Activated CD4-positive, alpha-beta memory T cell treated with anti-CD3 and anti-CD28 coated beads, Interleukin-2, amount 10 ng/mL, durations not matched to agents 7 days and 5 days (primary cell): ENCODE measurements around the gene FERMT2. TPM values are rescaled to one million over a fixed set of nuclear protein-coding genes. Genes with fewer than 3 reads are reported as not detected.

ENCODE experiments used
- CTCF ChIA-PET: fragments of 350-600 bp; sonication (Branson Sonifier 250); formaldehyde crosslinking; loops from one replicate; lab custom pipeline; 2021; ENCODE audit warnings: antibody characterized with exemption, inconsistent platforms; lab: Charles Lee
- POLR2A ChIA-PET: fragments of 350-600 bp; sonication (Branson Sonifier 250); formaldehyde crosslinking; loops from one replicate; lab custom pipeline; 2021; ENCODE audit warnings: antibody characterized with exemption; lab: Charles Lee
- DNase-seq: peaks from one replicate; pipeline ENCODE4 v3.0.0-alpha.2; 2020
- H3K27ac Mint-ChIP-seq: one replicate; pipeline ENCODE4 v1.8.0; 2021; ENCODE audit warnings: mild to moderate bottlenecking, mixed read lengths
- H3K27me3 Mint-ChIP-seq: one replicate; pipeline ENCODE4 v1.8.0; 2021; ENCODE audit warnings: mixed read lengths
- H3K36me3 Mint-ChIP-seq: one replicate; pipeline ENCODE4 v1.8.0; 2021; ENCODE audit warnings: low read depth, mixed read lengths
- H3K4me1 Mint-ChIP-seq: one replicate; pipeline ENCODE4 v1.8.0; 2021; ENCODE audit warnings: mixed read lengths
- H3K4me3 Mint-ChIP-seq: one replicate; pipeline ENCODE4 v1.8.0; 2021; ENCODE audit warnings: mild to moderate bottlenecking, mixed read lengths
- H3K9me3 Mint-ChIP-seq: one replicate; pipeline ENCODE4 v1.8.0; 2021; ENCODE audit warnings: mixed read lengths
- total RNA-seq, 2 experiments: library from RNA; stranded (reverse); gene quantifications; one replicate each; pipeline ENCODE4 v1.2.3, GENCODE V29; 2021

FERMT2 gene
- total RNA-seq: 1 to 10 TPM; 1.8 to 2.8 TPM

- H3K4me1 Mint-ChIP-seq: peaks cover 20% of the 10 kb centered on the region
- no peak within 1 kb of the TSS for H3K27ac Mint-ChIP-seq
- H3K27me3 Mint-ChIP-seq: peaks cover 62% of the 10 kb centered on the region
- CTCF ChIA-PET: interaction anchor here (2.5 kb wide), 1 partner anchor 10 kb away, joined by 7 read pairs; no protein-coding TSS in a partner anchor
- peak within 1 kb of the TSS; percentile 77 for H3K4me3 Mint-ChIP-seq
- peak; percentile 24 for DNase-seq
- H3K9me3 Mint-ChIP-seq: no peaks in the 10 kb centered on the region
- POLR2A ChIA-PET: interaction anchor here (1.5 kb wide), 1 partner anchor 9 kb away, joined by 4 read pairs; no protein-coding TSS in a partner anchor
- H3K36me3 Mint-ChIP-seq: no peaks in the 10 kb centered on the region
Observed at GRCh38 chr14:52950898-52951680, at the start of gene FERMT2. Gene FERMT2 (minus strand): TSS chr14:52951050. CDS start chr14:52950568, 482 bp downstream.

- Mint-ChIP-seq H3K9me3 (no peaks in the 10 kb centered on the region), H3K27me3 (peaks cover 4% of the 10 kb centered on the region)
Observed at GRCh38 chr14:52998376-52999015, 47.6 kb upstream of the FERMT2 start.

GRCh38 chr14:52996493-52996892 is 45.6 kb upstream of the FERMT2 start:
- H3K4me3 Mint-ChIP-seq: no peak overlapping the region
- ChIA-PET POLR2A (no interaction called here), CTCF (no interaction called here)
- no peaks in the 10 kb centered on the region for H3K36me3 Mint-ChIP-seq
- no peak overlapping the region for H3K27ac Mint-ChIP-seq
- no peaks in the 10 kb centered on the region for H3K4me1 Mint-ChIP-seq
- peaks cover 8% of the 10 kb centered on the region for H3K27me3 Mint-ChIP-seq
- no peaks in the 10 kb centered on the region for H3K9me3 Mint-ChIP-seq
- DNase-seq: no peak

More at GRCh38 chr14:52998376-52999015, 47.6 kb upstream of the FERMT2 start:
- CTCF ChIA-PET: no interaction called here
- no peak for DNase-seq
- Mint-ChIP-seq H3K4me3 (no peak overlapping the region), H3K4me1 (no peaks in the 10 kb centered on the region), H3K27ac (no peak overlapping the region), H3K36me3 (no peaks in the 10 kb centered on the region)
- POLR2A ChIA-PET: no interaction called here

- Mint-ChIP-seq H3K27me3 (peaks cover 11% of the 10 kb centered on the region), H3K9me3 (no peaks in the 10 kb centered on the region), H3K27ac (no peak overlapping the region), H3K36me3 (no peaks in the 10 kb centered on the region), H3K4me3 (no peak overlapping the region), H3K4me1 (no peaks in the 10 kb centered on the region)
- POLR2A ChIA-PET: no interaction called here
- CTCF ChIA-PET: no interaction called here
- DNase-seq: no peak
Observed at GRCh38 chr14:52995998-52996397, 45.1 kb upstream of the FERMT2 start.

GRCh38 chr14:52992236-52992870 is 41.5 kb upstream of the FERMT2 start:
- DNase-seq: no peak
- H3K4me3 Mint-ChIP-seq: no peak overlapping the region
- no peak overlapping the region for H3K27ac Mint-ChIP-seq
- POLR2A ChIA-PET: no interaction called here
- no peaks in the 10 kb centered on the region for H3K36me3 Mint-ChIP-seq
- no peaks in the 10 kb centered on the region for H3K4me1 Mint-ChIP-seq
- H3K27me3 Mint-ChIP-seq: peaks cover 11% of the 10 kb centered on the region
- no peaks in the 10 kb centered on the region for H3K9me3 Mint-ChIP-seq
- CTCF ChIA-PET: no interaction called here

- no peaks in the 10 kb centered on the region for H3K9me3 Mint-ChIP-seq
- no peak overlapping the region for H3K27ac Mint-ChIP-seq
- POLR2A ChIA-PET: no interaction called here
- H3K4me1 Mint-ChIP-seq: no peaks in the 10 kb centered on the region
- H3K27me3 Mint-ChIP-seq: peaks cover 11% of the 10 kb centered on the region
- CTCF ChIA-PET: no interaction called here
- no peaks in the 10 kb centered on the region for H3K36me3 Mint-ChIP-seq
- no peak for DNase-seq
- no peak overlapping the region for H3K4me3 Mint-ChIP-seq
Observed at GRCh38 chr14:52988139-52988538, 37.3 kb upstream of the FERMT2 start.

GRCh38 chr14:52987514-52987913 is 36.7 kb upstream of the FERMT2 start:
- no peak overlapping the region for H3K27ac Mint-ChIP-seq
- CTCF ChIA-PET: no interaction called here
- peaks cover 8% of the 10 kb centered on the region for H3K27me3 Mint-ChIP-seq
- POLR2A ChIA-PET: no interaction called here
- H3K4me1 Mint-ChIP-seq: no peaks in the 10 kb centered on the region
- H3K9me3 Mint-ChIP-seq: no peaks in the 10 kb centered on the region
- H3K4me3 Mint-ChIP-seq: no peak overlapping the region
- DNase-seq: no peak
- no peaks in the 10 kb centered on the region for H3K36me3 Mint-ChIP-seq

- Mint-ChIP-seq H3K36me3 (no peaks in the 10 kb centered on the region), H3K27me3 (peaks cover 8% of the 10 kb centered on the region), H3K4me3 (no peak overlapping the region), H3K4me1 (no peaks in the 10 kb centered on the region), H3K27ac (no peak overlapping the region), H3K9me3 (no peaks in the 10 kb centered on the region)
- ChIA-PET POLR2A (no interaction called here), CTCF (no interaction called here)
- DNase-seq: no peak
Observed at GRCh38 chr14:52987042-52987441, 36.2 kb upstream of the FERMT2 start.

GRCh38 chr14:52977798-52978197 is 26.9 kb upstream of the FERMT2 start:
- Mint-ChIP-seq H3K27me3 (no peaks in the 10 kb centered on the region), H3K9me3 (no peaks in the 10 kb centered on the region), H3K27ac (no peak overlapping the region), H3K36me3 (no peaks in the 10 kb centered on the region), H3K4me3 (no peak overlapping the region), H3K4me1 (no peaks in the 10 kb centered on the region)
- DNase-seq: no peak
- POLR2A ChIA-PET: no interaction called here
- CTCF ChIA-PET: no interaction called here

GRCh38 chr14:52974406-52974805 is 23.6 kb upstream of the FERMT2 start:
- POLR2A ChIA-PET: no interaction called here
- H3K36me3 Mint-ChIP-seq: no peaks in the 10 kb centered on the region

GRCh38 chr14:52961060-52961639 is 10.3 kb upstream of the FERMT2 start:
- Mint-ChIP-seq H3K36me3 (no peaks in the 10 kb centered on the region), H3K9me3 (no peaks in the 10 kb centered on the region), H3K4me1 (peaks cover 14% of the 10 kb centered on the region), H3K27ac (peak overlapping the region; percentile 67), H3K27me3 (no peaks in the 10 kb centered on the region), H3K4me3 (no peak overlapping the region)
- ChIA-PET POLR2A (no interaction called here), CTCF (interaction anchor here (0.8 to 4.2 kb wide), 19 partner anchors 9 to 1387 kb away, joined by 3 to 37 read pairs (median 3); no protein-coding TSS in a partner anchor)
- DNase-seq: peak; percentile 60

More at GRCh38 chr14:52974406-52974805, 23.6 kb upstream of the FERMT2 start:
- peaks cover 9% of the 10 kb centered on the region for H3K27me3 Mint-ChIP-seq
- no peak overlapping the region for H3K4me3 Mint-ChIP-seq
- CTCF ChIA-PET: no interaction called here
- H3K9me3 Mint-ChIP-seq: no peaks in the 10 kb centered on the region
- DNase-seq: no peak
- no peak overlapping the region for H3K27ac Mint-ChIP-seq
- no peaks in the 10 kb centered on the region for H3K4me1 Mint-ChIP-seq

- peaks cover 14% of the 10 kb centered on the region for H3K4me1 Mint-ChIP-seq
- no peaks in the 10 kb centered on the region for H3K36me3 Mint-ChIP-seq
- H3K9me3 Mint-ChIP-seq: no peaks in the 10 kb centered on the region
- DNase-seq: peak; percentile 40
- H3K27me3 Mint-ChIP-seq: no peaks in the 10 kb centered on the region
- peak overlapping the region; percentile 67 for H3K27ac Mint-ChIP-seq
- CTCF ChIA-PET: interaction anchor here (0.8 to 4.2 kb wide), 18 partner anchors 8 to 1387 kb away, joined by 3 to 37 read pairs (median 3); no protein-coding TSS in a partner anchor
- POLR2A ChIA-PET: no interaction called here
- no peak overlapping the region for H3K4me3 Mint-ChIP-seq
Observed at GRCh38 chr14:52960627-52961026, 9.8 kb upstream of the FERMT2 start.
